HuH-7.5 (cell line): ENCODE measurements around the gene XCR1.
"Not testable (repeated sequence)": the region's sequence is repeated elsewhere in the genome, so short reads cannot be mapped to it uniquely, and the experiment has no call there.

Source experiments
- DNase-seq: peaks from one replicate; pipeline ENCODE4 v3.0.0; 2011; ENCODE audit warnings: low spot score

XCR1 gene

DNA sequence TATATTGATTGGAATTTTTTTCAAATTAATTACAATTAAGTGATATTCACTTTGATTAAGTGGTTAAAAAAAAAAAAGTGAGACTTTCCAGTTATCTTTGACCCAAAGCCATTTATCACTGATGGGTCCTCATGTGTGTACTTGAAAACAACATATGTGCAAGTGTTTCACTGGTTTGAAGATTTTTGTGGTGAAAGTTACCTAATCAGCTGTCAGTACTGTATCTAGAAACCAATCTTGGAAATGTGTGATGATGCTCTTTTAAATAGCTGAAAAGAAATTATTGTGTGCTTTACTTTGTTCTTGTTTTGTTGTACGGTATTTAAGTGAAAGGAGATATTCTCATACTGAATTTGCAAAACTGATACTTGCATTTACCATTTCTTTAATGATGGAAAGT is 11.6 kb upstream of the XCR1 start:
- DNase-seq: no peak

DNA sequence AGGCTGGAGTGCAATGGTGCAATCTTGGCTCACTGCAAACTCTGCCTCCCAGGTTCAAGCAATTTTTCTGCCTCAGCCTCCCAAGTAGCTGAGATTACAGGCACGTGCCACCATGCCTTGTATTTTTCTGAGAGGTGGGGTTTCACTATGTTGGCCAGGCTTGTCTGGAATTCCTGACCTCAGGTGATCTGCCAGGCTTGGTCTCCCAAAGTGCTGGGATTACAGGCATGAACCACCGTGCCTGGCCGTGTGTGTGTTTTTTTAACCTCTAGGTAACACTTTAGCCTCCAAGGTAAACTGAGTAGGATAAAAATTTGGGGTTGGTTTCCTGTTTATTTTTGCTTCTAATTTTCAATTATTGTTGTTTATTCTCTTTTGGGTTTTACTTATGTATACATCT is 10.8 kb upstream of the XCR1 start:
- DNase-seq: not testable (repeated sequence)

DNA sequence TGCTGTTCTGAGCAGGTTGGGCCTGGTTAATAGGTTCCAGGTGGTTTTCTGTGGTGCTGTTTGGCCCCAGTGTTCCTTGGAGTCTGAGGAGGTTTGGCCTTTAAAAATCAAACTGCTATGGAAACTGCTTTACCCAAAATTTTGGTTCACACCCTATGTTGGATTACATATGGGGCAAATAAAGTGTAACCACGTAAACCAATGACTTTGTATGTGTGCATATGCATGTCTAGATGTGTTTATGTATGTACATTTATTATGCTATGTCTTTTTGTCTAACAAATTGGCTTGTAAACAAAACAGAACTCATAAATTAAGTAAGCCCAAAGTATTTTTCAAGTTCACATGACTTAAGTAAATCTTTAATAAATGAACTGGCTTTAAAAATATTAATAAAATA is 8.9 kb upstream of the XCR1 start:
- DNase-seq: no peak

DNA sequence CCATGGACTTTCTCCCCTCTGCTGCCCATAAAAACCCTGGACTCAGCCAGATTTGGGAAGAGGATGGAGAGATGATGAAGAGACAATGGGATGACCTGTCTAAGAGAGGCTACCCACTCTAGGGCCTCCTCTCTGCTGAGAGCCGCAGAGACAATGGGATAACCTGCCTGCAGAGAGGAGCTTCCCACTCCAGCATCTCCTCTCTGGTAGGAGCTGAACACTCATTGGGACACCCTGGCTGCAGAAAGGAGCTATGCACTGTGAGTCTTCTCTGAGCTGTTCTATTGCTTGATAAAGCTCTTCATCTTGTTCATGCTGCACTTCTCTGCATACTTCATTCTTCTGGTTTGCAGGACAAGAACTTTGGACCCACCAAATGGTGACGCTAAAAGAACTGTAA is 4.5 kb upstream of the XCR1 start:
- no peak for DNase-seq

DNA sequence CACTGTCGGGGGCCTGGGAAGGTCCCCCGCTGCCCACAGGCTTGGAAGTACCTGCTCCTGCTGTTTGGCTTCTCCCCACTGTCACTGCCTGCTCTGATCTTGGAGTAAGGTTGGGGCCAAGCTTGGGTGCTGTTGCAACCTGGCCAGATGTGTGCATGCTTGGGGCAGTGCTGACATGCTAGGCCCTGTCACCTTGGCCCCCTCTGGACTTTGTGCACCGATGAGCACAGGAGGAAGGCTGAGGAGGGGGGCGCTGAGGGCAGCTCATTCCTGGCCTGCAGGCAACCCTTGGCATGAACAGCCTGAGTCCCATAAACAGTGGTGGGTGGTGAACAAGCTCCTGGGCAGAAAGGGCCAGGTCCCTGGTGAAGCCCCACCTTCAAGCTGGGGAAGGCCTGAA is 4.0 kb upstream of the XCR1 start:
- no peak for DNase-seq

DNA sequence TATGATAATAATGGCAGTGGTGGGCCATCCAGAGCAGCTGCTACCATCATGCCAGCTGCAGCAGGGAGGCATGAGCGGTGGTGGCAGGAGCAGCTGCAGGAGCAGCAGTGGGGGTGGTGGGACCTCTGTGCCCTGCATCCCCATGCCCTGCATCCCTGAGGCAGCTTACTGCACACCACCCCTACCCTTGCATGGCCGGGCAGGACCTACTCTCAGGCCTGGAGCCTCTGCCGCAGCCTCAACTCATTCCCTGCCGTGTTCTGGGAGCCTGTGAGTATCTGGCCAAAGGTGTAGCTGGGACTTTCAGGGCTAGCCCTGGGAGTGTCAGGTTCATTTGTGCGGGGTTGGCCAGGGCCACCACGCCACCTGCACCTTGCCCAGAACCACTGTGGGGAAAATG is 3.3 kb upstream of the XCR1 start:
- DNase-seq: no peak

DNA sequence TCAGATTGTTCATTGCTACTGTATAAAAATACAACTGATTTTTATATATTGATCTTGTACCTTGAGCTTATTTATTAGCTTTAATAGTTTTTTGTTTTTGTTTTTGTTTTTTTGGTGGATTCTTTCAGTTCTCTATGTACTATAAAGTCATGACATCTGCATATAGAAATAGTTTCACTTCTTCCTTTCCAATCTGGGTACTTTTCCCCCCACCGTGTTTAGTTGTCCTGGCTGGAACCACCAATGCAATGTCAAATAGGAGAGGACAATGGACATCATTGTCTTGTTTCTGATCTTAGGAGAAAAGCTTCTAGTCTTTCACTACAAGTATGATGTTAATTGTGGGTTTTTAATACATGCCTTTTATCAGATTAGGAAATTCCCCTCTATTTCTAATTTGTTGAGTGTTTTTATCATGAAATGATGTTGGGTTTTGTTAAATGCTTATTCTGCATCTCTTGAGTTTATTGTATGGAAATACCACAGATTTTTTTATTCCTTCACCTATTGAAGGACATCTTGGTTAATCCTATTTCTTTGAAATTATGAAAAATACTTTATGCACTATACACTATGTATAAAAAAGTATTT is 2.8 kb upstream of the XCR1 start:
- DNase-seq: no peak

DNA sequence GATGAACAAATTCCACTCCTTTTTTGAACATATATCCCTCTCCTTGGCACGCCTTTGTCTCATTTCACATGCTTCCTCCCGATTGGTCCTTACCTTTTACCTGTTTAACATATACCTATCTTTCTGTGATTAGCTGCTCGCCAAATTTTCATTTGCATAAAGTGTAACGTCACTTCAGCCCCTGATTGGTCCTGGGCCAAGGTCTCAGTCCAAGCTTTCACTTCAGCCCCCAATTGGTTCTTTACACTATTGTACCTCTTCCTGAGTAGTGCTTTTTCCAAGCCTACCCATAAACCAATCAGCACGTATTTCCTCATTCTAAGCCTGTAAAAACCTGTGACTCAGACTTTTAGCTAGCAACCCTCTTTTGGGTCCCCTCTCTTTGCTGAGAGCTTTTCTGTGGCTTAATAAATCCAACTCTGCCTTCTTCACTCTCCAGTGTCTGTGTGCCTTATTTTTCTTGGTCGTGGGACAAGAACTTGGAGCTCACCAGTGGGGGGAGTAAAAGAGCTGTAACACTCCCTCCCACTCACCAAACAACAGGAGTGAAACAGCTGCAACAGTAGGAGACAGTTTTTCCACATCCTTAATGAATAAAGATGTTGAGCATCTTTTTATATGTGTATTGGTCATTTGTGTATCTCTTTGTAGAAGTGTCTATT is 584 bp upstream of the XCR1 start:
- no peak for DNase-seq

DNA sequence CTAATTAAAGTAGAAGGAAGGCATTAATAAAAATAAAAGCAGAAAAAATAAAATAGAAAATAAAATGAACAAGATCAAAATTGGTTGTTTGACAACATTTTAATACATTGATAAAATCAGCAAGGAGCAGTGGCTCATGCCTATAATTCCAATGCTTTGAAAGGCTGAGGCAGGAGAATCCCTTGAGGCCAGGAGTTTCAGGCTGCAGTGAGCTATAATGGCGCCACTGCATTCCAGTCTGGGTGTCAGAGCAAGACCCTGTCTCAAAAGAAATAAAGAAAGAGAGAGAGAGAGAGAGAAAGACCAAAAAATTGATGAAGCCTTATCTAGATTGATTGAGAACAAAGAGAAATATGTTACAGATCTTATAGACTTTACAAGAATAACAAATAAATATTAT is 2.1 kb downstream of the XCR1 start:
- DNase-seq: no peak

DNA sequence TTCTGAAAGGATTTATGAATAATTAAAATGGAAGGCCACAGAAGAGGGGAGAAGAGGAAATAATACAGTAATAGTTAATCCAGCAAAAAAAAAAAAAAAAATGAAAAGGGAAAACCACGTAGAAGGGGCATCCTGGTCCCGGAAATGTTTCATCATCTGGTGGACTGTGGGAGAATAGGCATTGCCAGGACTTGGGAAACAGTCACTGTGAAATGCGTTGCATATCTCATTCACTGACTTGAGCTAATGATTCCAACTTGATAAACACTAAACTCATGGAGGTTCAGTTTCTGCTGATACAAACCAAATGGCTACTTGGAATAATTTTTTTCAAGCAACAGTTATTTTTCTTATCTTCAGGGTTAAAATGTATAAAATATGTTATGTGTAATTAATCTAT is 3.2 kb downstream of the XCR1 start:
- DNase-seq: no peak

DNA sequence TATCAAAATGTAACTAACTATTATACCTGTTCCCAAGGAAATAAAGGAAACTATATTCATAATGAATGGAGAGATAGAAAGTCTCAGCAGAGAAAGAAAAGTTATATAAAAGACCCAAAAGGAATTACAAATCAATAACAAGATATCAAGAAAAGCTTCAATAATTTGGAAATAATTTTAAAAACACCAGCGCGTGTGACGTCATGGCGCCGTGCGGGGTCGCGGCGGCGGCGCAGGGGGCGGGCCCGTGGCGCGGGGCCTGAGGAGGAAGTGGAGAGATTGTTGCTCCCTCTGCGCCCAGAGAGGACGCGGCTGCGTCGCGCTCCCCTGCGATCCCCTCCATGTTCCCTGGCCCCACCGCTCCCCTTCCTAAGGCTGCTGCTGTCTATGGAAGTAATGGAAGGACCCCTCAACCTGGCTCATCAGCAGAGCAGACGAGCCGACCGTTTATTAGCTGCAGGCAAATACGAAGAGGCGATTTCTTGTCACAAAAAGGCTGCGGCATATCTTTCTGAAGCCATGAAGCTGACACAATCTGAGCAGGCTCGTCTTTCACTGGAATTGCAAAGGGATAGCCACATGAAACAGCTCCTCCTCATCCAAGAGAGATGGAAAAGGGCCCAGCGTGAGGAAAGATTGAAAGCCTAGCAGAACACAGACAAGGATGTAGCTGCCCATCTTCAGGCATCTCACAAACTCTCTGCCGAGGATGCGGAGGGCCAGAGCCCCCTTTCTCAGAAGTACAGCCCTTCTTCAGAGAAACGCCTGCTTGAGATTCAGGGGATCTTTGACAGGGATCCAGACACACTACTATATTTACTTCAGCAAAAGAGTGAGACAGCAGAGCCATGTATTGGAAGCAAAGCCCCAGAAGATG is 4.1 kb downstream of the XCR1 start:
- DNase-seq: no peak

DNA sequence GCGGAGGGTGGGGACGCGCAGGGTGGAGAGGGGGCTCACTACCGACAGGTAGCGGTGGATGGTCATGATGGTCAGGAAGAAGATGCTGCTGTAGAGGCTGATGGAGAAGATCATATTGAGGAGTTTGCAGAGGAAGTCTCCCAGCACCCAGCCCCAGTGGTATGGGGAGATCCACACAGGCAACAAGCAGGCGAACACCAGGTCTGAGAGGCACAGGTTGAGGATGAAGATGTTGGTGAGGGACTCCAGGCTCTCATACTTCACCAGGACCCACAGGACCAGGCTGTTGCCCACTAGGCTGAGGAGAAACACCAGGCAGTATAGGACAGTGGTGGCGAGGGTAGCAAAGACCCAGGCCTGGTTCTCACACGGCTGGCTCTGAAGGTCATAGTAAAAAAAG is 5.8 kb downstream of the XCR1 start:
- no peak for DNase-seq

DNA sequence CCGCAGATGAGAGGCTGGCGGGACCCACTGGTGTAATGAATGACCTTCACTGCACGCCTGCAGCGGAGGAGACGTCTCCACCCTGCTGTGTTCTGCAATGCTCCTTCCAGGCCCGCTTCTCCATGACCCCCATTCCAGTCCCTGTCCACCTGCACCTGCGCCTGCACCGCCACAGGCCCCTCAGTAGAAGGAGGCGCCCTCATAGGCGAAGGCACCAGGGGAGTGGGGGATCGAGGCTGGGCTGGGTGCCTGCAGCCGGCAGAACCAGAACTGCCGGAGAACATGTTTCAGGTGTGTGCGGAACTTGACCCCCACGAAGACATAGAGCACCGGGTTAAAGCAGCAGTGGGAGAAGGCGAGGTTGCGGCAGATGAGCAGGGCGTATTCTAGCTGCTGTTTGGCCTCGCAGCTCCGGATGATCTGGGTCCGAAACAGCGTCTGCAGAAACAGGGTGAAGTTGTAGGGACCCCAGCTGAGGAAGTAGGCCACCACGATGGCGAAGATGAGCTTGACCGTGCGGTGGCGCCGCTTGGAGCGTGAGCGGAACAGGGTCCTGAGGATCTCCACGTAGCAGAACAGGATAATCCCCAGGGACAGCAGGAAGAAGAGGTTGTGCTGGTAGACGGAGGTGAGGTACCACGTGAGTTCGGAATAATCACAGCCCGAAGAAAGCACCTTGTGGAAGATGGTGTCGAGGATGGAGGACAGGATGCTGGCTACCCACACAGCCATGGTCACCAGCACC is 6.3 kb downstream of the XCR1 start:
- no peak for DNase-seq

DNA sequence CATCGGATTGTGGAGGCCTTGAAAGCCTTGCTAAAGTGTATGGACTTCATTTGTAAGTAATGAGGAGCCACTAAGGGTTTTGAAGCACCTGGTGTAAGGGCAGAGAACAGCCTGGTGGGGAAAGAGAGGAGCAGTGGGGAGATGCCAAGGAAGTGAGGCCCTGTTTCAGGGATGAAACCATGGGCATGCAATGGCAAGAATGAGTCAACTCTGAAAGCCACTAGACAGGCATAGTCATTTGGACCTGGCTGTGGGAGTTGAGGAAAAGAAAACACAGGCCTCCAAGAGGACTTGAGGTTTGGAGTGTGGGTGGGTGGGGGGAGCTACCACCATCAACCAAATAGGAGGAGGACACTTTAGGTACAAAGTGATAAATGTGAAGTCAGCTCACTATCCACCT is 7.6 kb downstream of the XCR1 start:
- no peak for DNase-seq

DNA sequence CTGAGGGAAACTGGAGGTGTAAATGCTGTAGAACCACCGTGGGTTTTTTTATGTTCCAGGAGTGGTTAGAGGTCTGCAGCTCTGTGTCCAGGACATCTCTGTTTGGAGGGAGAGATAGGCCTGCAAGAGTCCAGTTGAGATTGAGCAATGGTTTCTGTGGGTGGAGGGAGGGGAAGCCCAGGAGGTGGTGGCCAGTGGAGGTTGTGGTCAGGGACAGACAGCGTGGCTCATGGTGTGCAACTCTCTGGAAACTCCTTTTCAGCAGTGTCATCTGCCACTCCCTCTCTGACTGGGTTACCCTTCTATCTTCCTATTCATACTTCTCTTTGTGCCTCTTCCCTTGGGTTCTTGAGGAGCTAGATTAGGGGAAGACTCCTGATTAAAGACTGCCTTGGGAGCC is 9.6 kb downstream of the XCR1 start:
- DNase-seq: no peak

DNA sequence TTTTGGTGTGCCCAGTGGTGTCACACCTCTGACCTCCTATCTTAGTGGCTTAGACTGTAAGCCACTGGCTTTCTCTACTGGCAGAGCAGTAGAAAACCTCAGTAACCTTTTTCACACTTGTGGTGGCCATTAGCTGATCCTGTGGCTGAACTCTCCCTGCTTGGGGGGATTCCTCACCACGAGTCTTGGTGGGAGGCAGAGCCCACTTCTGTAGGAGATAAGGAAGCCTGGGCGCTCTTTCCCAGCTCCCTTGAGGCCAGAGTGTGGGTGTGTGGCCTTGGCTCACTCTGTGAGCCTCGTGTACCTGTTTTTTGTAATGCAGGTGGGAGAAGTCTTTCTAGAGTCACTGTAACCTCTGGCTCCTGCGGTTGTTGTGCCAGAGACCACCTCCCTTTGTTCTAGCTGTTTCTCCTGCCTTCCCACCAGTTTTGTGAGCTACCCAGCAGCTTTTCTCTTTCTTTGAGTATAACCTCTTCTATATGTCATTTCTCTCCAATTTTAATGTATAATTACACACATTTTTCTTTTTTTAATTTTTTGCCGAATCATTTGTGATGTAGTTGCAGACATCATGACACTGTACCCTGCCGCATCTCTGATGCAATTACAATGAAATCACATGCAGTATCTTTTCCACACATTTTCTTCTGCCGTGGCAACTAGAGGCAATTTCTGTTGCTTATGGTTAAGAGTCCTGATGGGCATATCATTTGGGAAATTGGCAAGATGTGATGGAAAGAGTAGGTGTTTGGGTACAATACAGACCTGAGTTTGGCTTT is 13.8 kb downstream of the XCR1 start:
- no peak for DNase-seq

DNA sequence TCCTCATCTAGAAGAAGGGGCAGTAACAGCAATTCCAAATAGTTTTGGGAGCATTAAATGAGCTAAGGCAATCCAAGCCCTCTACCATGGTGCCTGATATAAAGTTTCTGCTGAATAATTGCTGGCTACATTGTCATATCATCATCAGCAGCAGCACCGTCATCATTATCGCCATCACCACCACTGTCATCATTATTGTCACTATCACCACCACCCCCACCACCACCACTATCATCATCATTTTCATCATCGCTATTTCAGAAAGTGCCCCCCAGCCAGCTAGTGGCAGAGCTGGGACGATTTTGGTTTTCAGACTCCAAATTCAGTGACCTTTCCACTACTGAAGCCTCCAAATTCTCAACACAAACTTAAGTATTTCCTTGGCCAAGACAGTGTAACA is 15.0 kb downstream of the XCR1 start:
- no peak for DNase-seq

DNA sequence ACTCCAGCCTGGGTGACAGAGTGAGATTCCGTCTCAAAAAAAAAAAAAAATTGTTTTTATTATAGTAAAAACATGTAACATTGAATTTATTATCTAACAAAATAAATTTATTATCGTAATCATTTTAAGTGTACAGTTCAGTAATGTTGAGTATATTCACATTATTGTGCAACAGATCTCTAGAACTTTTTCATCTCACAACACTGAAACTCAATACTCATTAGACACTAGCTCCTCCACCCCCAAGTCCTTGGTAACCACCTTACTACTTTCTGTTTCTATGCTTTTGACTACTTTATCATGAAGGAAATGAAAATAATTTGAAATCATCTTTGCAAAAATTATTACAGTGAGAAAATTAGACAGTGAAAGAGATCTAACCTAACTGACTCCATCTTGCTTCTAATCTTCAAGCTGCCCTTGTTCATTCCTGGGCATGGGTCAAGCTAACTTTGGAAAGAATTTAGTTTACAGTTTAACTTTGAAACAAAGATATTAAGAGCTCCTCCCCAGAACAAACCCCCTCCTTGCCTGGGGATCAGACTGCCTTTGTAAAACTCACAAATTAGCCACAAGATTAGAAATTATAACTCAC is 16.7 kb downstream of the XCR1 start:
- DNase-seq: no peak

DNA sequence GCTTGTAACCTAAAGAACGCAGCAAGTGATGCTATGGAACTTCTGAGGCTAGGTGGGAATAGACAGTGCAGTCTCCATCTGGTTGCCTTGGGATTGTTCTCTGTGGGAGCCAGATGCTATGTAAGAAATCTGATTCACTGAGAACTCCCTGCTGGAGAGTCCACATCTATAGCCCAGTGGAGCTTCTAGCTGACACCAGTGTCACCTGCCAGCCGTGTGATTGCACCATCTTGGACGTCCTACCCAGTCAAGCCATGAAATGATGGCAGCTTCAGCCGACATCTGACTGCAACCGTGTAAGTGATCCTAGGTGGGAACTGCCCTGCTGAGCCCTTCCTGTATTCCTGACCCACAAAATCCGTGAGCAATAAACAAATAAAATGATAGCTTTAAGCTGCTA is 19.2 kb downstream of the XCR1 start:
- DNase-seq: no peak

DNA sequence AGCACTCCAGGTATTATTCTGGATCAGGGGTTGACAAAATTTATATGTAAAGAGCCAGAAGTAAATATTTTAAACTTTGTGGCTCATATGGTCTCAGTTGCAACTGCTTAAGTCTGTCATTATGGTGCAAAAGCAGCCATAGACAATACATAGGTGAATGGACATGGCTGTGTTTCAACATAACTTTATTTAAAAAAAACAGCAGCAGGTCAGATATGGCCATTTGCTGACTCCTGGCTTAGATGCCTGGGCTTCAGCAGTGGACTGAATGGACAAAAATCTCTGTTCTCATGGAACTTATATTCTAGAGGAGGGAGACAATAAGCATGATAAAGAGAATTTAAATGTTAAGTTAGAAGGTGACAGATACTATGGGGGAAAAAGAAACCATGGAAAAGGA is 20.0 kb downstream of the XCR1 start:
- no peak for DNase-seq

DNA sequence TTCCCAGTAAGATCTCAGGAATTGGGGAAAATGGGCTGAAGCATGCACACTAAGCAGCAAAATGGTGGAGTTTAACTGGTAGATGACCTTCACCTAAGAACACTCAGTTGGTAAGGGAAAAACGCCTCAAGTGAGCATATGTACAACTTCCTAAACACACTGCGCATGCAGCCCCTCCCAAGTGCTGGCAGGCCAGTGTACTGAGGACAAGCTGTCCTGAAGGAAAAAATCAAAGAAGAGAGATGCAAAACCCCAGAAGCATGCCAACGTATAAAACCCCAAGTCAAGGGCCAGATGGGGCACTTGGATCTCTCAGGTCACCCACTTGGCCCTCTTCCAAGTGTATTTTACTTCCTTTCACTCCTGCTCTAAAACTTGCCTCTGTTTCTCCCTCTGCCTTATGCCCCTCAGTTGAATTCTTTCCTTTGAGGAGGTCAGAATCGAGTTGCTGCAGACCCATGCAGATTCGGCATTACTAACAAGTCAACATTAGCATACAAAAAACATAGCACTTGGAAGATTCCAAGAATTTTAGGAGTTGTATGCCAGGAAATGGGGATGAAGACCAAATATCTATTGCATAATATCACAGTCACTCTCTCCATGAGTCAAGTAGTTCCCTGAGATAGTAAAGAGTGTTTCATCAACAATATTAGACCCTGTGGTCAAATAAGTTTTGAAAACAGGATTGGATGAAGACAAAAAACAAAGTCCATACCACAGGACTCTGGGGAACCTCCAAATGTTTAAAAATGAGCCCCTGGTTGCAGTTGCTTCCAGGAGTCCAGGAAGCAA is 20.8 kb downstream of the XCR1 start:
- no peak for DNase-seq
